OCI-LY1 (cell line): ENCODE results near the gene MFSD11.

Experiments used
- EZH2 ChIP-seq: fragments of 200-600 bp; sonication (generic), shearing (Covaris generic); IDR thresholded peaks from 2 replicates; pipeline ENCODE4 v1.8.0; 2017; ENCODE audit warnings: borderline replicate concordance, mixed run types, mild to moderate bottlenecking, antibody characterized with exemption, low read length, moderate library complexity, mixed read lengths
- TF ChIP-seq, protein P1 (sequence below): fragments of 200-600 bp; sonication (generic), shearing (Covaris generic); IDR thresholded peaks from 2 replicates; pipeline ENCODE4 v1.5.1; 2017; ENCODE audit warnings: mild to moderate bottlenecking, antibody characterized with exemption, low read length, moderate library complexity, mixed read lengths

DNA sequence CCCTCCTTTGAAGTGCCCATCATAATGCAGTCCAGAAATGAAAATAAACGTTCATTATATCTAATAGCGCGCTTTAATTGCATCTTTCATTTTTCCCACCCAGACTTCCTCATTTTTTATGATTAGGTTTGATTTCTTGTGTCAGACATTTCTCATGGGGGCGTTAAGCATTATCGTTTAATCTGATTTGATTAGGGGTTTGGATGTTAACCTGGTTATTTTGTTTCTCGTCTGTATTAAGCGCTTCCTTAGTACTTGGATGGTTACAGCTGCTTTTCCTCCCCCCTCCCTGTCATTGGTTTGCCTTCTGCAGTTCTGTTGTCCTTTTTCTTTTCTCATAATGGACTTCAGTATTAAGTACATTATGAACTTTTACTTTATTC is 540 bp downstream of the MFSD11 start:
- TF ChIP-seq, protein P1, sequence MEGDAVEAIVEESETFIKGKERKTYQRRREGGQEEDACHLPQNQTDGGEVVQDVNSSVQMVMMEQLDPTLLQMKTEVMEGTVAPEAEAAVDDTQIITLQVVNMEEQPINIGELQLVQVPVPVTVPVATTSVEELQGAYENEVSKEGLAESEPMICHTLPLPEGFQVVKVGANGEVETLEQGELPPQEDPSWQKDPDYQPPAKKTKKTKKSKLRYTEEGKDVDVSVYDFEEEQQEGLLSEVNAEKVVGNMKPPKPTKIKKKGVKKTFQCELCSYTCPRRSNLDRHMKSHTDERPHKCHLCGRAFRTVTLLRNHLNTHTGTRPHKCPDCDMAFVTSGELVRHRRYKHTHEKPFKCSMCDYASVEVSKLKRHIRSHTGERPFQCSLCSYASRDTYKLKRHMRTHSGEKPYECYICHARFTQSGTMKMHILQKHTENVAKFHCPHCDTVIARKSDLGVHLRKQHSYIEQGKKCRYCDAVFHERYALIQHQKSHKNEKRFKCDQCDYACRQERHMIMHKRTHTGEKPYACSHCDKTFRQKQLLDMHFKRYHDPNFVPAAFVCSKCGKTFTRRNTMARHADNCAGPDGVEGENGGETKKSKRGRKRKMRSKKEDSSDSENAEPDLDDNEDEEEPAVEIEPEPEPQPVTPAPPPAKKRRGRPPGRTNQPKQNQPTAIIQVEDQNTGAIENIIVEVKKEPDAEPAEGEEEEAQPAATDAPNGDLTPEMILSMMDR, result no peak
- TF ChIP-seq EZH2, result no peak
